NCI-H774 (cell line): Measurements from ENCODE around the gene PDE6A.
"Not testable (repeated sequence)": the region's sequence is repeated elsewhere in the genome, so short reads cannot be mapped to it uniquely, and the experiment has no call there.

Experiments
- DNase-seq: peaks from one replicate; lab custom pipeline; 2025; lab: John Stamatoyannopoulos, UW

The PDE6A gene

DNA sequence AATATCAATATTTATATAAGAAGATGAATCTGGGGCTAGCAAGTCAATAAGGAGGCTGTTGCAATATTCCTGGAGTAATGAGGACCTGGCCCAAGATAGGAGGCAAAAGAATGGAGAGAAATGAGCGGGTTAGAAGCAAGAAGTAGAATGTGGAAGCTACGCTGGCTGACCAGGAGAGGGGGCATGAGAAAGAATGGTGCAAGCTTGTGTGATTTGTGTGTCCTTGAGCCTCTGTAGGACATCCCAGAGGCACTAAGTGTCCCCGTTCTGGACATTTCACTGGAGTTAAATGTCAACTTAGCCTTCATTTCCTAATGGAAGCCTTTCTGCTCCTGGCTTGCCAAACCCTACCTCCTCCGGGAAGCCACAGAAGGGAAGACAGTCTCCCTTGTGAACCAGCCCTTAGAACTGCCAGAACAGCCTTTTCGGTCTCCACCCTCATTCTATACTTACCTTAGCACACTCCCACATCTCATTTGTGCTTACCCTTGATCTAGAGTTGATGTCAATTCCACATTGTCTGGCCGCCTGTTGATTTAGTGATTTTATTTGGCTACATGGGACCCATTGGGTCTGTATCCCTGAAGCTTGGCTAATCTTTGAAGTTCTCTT lies 6.7 kb upstream of the PDE6A start:
- no peak for DNase-seq

DNA sequence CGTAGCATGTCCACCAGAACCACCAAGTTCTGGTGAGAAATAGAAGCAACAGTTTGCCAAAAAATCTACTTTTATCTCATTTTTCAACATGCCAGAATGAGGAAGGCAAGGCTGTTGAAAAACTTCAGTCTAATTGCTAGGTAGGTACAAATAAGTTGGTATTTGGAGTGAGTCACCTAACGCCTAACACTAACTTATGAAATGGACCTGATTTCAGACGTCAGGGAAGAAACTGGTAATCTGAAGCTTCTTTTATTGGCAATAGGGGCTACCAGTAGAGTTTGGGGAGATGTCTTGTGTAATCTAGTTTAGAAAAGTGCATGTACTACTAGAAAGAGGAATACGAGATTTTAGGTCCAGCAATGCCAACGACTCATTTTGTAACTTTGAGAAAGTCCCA lies 4.4 kb upstream of the PDE6A start:
- DNase-seq, result no peak

DNA sequence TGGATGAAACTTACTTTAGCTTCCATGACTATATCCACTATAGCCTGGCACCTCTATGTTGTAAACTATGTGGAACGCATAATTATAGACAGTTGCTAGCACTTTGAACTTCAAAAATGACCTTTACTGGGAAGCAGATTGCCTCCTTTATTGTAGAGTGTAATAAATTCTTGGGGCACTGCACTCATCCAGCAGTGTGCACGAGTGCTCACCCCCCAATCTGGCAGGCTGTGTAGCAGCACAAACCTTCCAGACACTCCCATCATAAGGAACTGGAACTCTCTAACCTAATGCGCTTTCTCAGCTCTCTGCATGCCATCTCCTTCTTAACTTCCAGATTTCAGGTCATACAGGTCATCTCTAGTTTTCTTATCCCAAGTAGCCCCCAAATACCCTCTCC lies 1.5 kb upstream of the PDE6A start:
- DNase-seq, result no peak

DNA sequence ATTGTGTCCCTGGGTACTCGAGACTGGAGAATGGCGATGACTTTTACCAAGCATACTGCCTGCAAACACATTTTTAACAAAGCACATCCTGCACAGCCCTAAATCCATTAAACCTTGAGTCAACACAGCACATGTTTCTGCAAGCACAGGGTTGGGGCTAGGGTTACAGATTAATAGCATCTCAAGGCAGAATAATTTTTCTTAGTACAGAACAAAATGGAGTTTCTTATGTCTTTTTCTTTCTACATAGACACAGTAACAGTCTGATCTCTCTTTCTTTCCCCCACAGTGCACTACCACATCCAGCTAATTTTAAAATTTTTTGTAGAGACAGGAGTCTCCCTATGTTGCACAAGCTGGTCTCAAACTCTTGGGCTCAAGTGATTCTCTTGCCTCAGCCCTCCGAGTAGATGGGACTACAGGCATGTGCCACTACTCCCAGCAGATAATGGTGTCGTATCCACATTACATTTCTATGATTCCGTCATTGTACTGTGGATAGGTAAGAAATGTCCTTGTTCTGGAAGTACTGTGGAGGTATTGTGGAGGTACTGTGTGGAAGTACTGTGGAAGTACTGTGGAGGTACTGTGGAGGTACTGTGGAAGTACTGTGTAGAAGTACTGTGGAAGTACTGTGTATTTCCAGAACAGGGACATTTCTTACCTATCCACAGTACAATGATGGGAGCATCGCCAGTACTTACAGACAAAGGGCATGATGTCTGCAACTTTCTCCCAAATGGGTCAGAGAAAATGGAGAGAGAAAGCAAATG lies 1.2 kb downstream of the PDE6A start:
- DNase-seq, result not testable (repeated sequence)

DNA sequence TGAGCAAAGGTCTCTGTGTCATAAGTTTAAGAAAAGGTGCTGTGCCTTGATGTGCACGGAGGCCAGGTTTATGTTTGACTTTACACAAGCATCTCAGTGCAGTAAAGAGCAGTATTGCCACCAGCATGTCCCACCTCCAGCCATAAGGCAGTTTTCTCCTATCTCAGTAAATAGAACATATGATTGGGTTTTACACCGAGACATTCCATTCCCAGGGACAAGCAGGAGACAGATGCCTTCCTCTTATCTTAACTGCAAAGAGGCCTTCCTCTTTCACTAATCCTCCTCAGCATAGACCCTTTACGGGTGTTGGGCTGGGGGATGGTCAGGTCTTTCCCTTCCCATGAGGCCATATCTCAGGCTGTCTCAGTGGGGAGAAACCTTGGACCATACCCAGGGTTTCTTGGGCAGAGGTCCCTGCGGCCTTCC lies 1.8 kb downstream of the PDE6A start:
- not testable (repeated sequence) for DNase-seq

DNA sequence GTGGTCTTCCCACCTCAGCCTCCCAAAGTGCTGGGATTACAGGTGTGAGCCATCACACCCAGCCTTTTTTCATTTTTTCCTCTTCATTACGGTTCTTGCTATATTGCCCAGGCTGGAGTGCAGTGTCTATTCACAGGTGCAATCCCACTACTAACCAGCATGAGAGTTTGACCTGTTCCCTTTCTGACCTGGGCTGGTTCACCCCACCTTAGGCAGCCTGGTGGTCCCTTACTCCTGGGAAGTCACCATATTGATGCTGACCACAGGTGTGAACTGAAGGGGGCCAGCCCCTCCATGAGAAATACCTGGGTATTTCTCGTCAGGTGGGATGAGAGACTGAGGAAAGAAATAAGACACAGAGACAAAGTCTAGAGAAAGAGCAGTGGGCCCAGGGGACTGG lies 2.4 kb downstream of the PDE6A start:
- DNase-seq, result no peak

DNA sequence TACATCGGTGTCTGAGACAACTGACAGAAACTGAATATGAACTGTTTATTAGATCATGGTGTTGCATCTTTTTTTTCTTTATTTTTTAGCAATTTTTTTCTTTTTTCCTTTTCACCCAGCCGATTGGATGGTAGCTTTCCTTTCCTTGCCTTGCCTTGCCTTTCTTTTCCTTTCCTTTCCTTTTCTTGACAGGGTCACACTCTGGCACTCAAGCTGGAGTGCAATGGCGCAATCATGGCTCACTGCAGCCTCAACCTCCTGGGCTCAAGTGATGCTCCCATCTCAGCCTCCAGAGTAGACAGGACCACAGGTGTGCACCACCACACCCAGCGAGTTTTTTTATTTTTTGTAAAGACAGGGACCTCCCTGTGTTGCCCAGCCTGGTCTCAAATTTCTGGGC lies 2.8 kb downstream of the PDE6A start:
- no peak for DNase-seq

- peak; percentile 29 for DNase-seq
Measured at GRCh38 chr5:149940941-149941644, 3.5 kb downstream of the PDE6A start.

DNA sequence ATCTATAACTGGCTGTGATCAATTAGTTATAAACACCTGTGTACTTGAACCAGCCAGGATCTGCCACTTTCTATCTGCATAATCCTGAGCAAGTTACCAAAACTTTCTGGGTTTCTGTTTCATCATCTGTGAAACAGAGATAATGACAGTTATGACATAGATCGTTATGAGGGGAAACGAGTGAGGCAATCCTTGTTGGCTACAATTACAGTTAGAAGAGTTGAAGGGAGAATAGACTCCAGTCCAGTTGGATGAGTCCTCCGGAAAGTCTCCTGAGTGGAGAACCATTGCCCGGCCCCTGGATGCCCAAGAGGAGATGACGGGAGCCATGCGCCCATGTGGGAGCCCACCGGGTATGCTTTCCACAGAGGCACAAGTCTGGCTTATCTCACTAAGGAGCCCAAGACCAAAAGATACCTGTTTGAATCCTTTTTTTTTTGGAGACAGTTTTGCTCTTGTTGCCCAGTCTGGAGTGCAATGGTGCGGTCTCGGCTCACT lies 4.5 kb downstream of the PDE6A start:
- no peak for DNase-seq

DNA sequence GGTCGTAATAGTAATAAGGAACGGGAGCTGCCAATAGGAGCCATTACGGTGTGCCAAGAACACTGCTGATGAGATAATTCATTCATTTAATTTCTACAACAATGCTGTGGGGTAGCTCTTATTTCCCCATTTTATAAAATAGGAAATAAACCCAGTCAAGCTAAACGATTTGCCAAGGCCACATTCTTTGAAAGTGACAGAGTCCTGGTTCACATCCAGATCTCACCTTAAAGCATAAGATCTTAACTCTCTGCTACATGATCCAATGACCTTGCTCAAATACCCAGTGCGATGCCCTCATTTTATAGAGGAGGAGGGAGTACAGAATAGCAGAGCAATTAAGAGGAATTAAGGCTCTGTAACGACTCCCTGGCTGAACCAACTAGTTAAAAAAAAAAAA lies 5.0 kb downstream of the PDE6A start:
- no peak for DNase-seq

DNA sequence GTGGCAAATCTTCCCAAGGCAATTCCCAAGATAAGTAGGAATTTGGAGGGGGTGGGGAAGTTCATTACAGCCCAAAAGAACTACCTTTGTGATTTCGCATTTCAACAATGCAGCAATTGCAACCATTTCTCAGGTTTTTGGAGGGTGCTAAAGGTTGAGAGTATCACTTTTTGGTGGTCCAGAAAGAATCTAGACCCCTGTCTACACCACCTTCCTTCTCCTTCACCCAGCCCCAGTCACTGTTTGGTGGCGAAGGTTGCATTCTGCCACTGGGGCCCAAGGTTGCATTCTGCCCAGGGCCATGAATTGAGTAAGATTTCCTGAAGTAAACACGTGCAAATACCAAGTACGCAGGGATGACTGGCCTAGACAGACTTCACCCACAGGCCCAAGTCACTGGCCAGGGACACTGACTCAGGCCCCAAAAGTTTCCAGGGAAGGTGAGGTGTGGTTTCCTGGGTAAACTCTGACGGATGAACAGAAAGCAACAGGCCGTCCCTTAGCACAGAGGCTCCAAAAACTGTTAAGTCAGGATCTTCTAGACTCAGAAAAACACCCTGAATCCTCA lies 5.7 kb downstream of the PDE6A start:
- DNase-seq, result no peak

GRCh38 chr5:149938279-149938678 lies 6.3 kb downstream of the PDE6A start:
- no peak for DNase-seq

GRCh38 chr5:149937610-149938009 lies 7.0 kb downstream of the PDE6A start:
- peak; percentile 88 for DNase-seq

- DNase-seq, result no peak
Measured at GRCh38 chr5:149936700-149937091, 7.9 kb downstream of the PDE6A start.

DNA sequence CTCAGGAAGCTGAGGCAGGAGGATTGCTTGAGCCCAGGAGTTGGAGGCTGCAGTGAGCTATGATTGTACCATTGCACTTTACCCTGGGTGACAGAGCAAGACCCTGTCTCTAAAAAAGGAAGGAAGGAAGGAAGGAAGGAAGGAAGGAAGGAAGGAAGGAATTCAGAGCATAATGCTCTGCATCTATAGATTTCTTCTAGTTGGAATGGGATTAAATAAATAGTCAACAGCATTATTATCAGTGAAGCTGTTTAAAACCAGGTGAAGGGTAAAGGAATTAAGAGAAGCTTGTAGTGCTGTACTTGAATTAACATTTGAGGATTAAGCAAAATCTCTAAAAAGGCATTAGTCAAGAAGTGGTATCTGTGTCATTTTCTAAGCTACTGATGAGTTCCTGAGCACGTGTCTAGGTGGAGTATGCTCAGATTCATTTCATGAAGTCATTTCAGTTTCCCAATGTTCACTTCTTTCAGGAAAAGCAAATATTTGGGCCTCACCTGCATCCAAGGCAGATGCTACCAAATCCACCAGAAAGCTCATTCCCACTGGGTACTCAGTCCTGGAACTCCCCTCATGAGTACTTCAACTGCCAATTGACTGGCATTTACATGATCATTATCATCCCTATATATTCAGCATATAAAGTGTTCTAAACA lies 8.4 kb downstream of the PDE6A start:
- DNase-seq, result no peak

GRCh38 chr5:149935431-149935901 lies 9.1 kb downstream of the PDE6A start:
- no peak for DNase-seq

DNA sequence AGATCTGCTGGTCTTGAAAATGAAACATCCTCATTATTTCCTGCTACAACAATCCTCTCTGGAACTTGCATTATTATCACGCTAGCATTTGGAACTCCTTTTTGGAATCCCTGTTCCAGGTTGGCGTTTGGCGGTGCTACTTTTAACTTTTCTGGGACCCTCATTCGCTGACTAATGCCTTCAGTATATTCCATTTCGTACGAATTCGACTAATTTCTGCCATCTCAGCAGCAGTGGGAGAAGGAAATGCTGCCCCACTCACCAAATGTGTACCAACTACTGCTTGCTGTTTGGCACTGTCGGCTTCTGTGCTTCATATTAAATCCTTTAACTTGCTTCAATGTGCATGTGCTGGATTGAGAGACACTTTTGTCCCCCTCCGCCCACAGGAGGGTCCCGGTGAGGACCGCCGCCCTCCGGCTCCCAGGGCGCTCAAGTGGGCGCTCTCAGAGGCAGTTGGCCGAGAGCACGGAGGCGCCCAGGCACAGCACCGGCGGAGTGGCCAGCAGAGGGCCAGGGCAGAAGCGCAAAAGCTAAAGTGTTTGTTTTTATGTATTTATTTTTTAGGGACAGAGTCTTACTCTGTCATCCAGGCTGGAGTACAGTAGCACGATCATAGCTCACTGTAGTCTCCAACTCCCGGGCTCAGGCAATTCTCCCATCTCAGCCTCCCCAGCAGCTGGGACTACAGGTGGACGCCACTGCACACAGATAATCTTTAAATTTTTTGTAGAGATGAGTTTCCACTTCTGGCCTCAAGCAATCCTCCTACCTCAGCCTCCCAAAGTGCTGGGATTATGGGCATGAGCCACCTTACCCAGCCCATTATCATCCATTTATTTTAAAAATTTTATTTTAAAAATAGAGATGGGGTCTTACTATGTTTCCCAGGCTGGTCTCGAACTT lies 11.9 kb downstream of the PDE6A start:
- DNase-seq, result no peak

GRCh38 chr5:149931992-149932436 lies 12.6 kb downstream of the PDE6A start:
- no peak for DNase-seq

GRCh38 chr5:149930749-149931574 lies 13.6 kb downstream of the PDE6A start:
- DNase-seq, result no peak
